ENCODE results near the gene ITGA2B. TPM values are rescaled to one million over a fixed set of nuclear protein-coding genes. Genes with fewer than 3 reads are reported as not detected.

Gene ITGA2B
- total and polyA plus RNA-seq, 2 of the 13 experiments (the other 11 are each of a cell fraction or from before 2014, with no cell fraction given) = 0.38 to 1.1 TPM

- no peak for TF ChIP-seq ZBTB2 (CRISPR knock-in tag; IDR thresholded peaks at IDR 0.05; ENCODE audit: low read depth)
- no peak for TF ChIP-seq ZNF263 (CRISPR knock-in tag; IDR thresholded peaks at IDR 0.05)
- no peak for TF ChIP-seq MNT (IDR thresholded peaks at IDR 0.05)
- TF ChIP-seq TAF1 (CRISPR knock-in tag; IDR thresholded peaks at IDR 0.05) = no peak
These were observed 43.1 kb upstream of the ITGA2B start (continued) for GRCh38 chr17:44432254-44433157.

GRCh38 chr17:44424828-44425461 is 35.5 kb upstream of the ITGA2B start:
- H4K20me1 ChIP-seq (ENCODE audit: insufficient read depth, low read length) = no peaks in the 10 kb centered on the region
- H3K79me2 ChIP-seq (ENCODE audit: insufficient read depth, low read length) = no peaks in the 10 kb centered on the region
- H3K27ac ChIP-seq (ENCODE audit: extremely low read length, insufficient read depth, low read length) = no peak overlapping the region
- no peaks in the 10 kb centered on the region for H3K9me3 ChIP-seq (ENCODE audit: low read length)
- POLR2A ChIA-PET = no interaction called here
- no peak for DNase-seq (ENCODE audit: low spot score)
- BruUV-seq (replicated peaks) = no TSS peak
- FAIRE-seq = no peak
- H3K4me1 ChIP-seq (ENCODE audit: insufficient read depth, low read length) = no peaks in the 10 kb centered on the region
- H3K4me3 ChIP-seq (replicated peaks in 1 of 3; ENCODE audit: insufficient read depth in 1 of 3, low read depth in 2 of 3, low read length in 3 of 3) = no peak overlapping the region
- H3K9ac ChIP-seq (ENCODE audit: insufficient read depth, low read depth, low read length) = no peak overlapping the region
- ATAC-seq = no peak
- 96% methylated on average over 3 of the region's 3 CpGs for WGBS (ENCODE audit: low lambda C conversion rate)
- H3K36me3 ChIP-seq (replicated peaks in 1 of 2; ENCODE audit: control insufficient read depth in 1 of 2, insufficient read depth in 2 of 2, low read length in 2 of 2) = peaks cover 13 to 50% of the 10 kb centered on the region in 2 experiments
- no peaks in the 10 kb centered on the region for H3K27me3 ChIP-seq (ENCODE audit: control insufficient read depth in 1 of 2, insufficient read depth in 2 of 2, low read length in 2 of 2)
- in situ Hi-C loops (cut with HindIII; ENCODE audit: extremely low pct_ligation_motif_present, low pct_unique_long_range_greater_than_20kb) = no loop called here
- no peak overlapping the region for H2AFZ ChIP-seq (ENCODE audit: low read length)
- intact Hi-C loops (cut with micrococcal nuclease; ENCODE audit: unreplicated experiment) = no loop called here
- CTCF ChIA-PET (ENCODE audit: low intra/inter-chr PET ratio, low total read pairs) = no interaction called here
- H3K4me2 ChIP-seq (ENCODE audit: low read depth, low read length) = no peak overlapping the region
- TF ChIP-seq LBX2 (CRISPR knock-in tag; IDR thresholded peaks at IDR 0.05; ENCODE audit: borderline replicate concordance) (no peak), ZNF558 (CRISPR knock-in tag; IDR thresholded peaks at IDR 0.05; ENCODE audit: borderline replicate concordance) (no peak), ZNF446 (CRISPR knock-in tag; IDR thresholded peaks at IDR 0.05) (no peak), NCOA5 (CRISPR knock-in tag; IDR thresholded peaks at IDR 0.05) (no peak), SOX13 (IDR thresholded peaks at IDR 0.05) (no peak), SOX13 (CRISPR knock-in tag; conservative IDR thresholded peaks at IDR 0.05 in 1 of 2, IDR thresholded peaks at IDR 0.05 in 1 of 2) (no peak), ZNF460 (CRISPR knock-in tag; IDR thresholded peaks at IDR 0.05; ENCODE audit: borderline replicate concordance) (no peak), ZZZ3 (CRISPR knock-in tag; IDR thresholded peaks at IDR 0.05; ENCODE audit: borderline replicate concordance) (no peak), ZBTB42 (CRISPR knock-in tag; IDR thresholded peaks at IDR 0.05) (no peak), ZNF382 (CRISPR knock-in tag; IDR thresholded peaks at IDR 0.05; ENCODE audit: borderline replicate concordance) (no peak), FOXP4 (CRISPR knock-in tag; IDR thresholded peaks at IDR 0.05) (no peak), ZNF577 (CRISPR knock-in tag; IDR thresholded peaks at IDR 0.05; ENCODE audit: borderline replicate concordance, low read depth) (no peak), PLRG1 (conservative IDR thresholded peaks at IDR 0.05) (no peak)
